GM19240 (cell line): ENCODE measurements around the gene ZNF189.

ENCODE experiments used
- DNase-seq: peaks from one replicate; pipeline ENCODE4 v3.0.0; 2011; ENCODE audit warnings: low spot score; ENCODE audit not compliant: insufficient read length

The ZNF189 gene

DNA sequence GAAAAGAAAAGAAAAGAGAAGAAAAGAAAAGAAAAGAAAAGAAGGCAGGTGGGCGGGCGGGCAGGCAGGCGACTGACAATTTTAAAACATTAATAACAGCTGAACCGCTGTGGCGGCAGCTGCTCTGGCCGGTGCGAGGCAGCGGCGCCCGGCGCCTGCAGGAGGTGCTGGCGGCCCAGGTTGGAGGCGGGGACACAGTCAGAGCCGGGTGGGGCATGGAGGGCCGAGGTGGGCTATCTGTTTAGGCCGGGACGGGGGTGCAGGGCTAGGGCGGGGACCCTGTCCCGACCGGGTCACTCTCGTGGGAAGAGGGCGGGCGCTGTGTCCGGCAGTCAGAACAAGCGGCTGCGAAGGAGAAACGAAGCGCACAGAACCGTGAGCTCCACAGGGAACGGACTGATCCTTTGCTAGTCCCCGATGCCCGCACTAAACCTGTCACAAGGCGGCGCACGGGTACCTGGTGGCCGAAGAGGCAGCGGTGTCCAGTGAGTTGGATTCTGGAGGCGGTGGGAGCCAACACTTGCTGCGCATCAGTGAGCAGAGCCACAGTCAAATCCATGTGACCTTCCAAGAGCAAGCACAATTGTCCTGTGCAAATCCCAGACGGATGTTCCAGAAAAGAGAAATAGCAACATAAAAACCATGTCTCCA, 50.5 kb downstream of the ZNF189 start:
- peak; percentile 47 for DNase-seq

DNA sequence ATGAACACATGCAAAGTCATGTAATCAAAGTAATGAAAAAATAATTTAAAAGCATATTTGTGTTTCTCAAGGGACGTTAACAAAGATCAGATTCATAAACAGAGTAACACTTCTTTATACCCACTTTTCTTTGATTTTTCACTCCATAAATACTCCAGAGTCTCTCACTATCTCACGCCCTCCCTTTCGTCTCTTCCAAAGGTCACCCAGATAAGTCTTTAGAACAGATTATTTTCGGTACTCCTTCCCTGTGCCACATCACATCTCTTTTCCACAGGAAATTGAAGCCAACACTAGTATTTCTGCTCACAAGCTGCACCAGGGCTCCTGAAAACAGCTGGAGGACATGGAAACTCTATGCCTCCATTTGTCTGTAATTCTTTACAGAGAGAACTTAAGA, 52.3 kb downstream of the ZNF189 start:
- DNase-seq = no peak

DNA sequence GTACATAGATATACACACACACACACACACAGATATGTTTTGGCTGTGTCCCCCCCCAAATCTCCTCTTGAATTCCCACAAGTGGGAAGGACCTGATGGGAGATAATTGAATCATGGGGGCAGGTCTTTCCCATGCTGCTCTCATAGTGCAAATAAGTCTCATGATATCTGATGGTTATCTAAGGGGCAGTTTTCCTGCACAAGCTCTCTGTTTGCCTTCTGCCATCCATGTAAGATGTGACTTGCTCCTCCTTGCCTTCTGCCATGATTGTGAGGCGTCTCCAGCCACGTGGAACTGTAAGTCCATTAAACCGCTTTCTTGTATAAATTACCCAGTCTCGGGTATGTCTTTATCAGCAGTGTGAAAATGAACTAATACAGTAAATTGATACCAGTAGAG, 52.8 kb downstream of the ZNF189 start:
- DNase-seq = no peak

DNA sequence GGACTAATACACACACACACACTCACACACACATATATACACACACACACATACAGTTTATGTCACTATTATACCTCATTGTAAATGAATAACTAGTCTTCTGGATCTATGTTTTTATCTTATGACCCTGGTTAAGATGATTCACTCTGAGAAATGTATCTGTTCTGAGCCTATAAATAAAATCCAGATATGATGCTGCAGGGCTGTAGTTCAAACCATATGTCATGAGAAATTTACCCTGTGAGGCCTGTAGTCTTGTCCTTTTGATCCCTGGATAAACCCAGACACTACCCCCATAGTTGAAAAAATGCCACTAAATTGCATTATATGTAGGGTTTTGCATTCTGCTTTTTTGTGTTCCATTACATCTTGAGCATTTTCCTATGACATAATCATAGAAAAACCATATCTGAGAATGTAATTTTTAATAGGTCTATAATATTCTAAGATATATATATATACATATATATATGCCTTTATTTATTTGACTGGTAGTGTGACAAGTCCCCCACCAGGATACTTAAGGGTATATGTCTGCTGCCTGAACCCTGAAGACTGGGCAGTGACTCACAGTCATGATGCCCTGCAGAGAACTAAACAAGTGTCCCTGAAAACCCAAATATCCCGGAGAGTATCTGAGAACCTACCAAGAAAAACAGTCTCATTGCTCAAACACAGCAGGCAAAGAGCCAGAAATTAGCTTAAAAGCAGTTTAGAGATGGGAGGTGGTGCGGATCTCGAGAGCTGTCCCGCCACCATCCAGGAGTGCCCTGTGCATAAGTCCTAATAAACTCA, 55.3 kb downstream of the ZNF189 start:
- no peak for DNase-seq

DNA sequence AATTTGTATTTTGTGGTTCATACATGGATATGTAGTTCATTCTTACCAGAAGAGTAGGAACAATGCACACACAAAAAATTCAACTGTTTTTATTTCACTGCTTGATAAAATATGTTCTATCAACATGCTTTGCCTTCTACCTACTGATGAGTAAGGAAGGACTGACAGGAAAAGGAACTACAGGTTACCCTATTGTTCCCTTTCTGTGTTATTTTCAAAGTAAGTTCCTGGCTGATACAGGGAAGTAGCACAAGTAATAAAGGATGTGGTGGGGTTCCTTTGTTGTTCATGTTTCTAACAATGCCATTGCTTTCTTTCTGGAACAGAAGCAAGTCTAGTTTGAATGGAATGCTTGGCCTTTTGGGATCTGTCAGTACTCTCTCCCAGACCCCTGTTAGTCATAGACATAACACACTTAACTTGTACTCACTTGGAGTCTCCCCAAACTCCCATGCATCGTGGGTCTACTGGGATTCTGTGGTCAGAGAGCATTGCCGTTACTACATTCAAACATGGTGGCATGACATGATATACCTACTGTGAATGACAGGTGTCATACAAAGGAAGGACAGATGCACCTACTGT, 57.1 kb downstream of the ZNF189 start:
- no peak for DNase-seq

DNA sequence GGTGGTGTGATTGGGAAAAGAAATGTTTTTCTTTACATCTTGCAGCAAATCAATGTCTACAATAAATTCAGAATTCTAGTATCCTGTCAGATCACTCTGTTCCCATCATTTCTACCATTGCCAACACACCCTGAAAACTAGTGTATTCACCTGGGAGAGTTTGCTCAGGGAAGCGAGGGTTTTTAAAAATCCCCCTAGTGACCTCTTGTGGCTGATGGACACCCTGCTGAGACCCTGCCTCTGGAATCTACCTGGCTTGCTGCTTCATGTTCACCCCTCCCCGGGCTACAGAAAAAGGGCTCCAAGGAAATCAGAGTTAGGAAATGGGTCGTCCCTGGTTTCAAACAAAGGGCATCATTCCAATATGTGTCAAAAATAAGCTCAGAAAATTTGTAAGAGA, 58.4 kb downstream of the ZNF189 start:
- no peak for DNase-seq

DNA sequence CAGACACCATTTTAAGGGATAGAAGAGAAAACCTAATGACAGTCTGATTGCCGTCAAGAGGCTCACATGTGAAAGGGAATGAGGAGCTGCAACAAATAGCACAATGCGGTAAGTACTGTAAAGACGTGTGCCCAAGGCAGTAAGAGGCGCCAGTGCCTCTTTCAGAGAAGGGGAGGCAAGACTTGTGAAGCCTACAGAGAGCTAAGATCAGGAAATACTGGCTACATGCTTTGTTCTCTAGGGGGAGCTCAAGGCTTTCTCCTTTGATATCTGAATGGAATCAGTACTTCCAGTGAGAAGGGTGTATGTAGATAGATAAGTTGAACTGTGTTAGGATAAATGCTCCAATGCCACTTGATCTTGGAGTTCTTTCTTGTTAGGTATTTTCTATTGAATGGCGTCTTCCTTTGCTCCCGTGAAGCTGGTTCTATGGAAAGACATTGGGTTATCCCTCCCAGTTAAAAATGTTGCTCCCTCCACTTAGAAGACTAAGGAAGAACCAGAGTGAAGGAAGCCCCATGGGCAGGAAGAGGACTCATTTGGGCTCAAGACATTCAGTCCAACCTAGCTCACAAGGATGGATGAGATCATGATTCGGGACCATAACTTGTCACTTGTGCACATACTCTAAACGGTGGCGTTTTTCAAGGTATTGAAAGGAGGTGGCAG, 60.4 kb downstream of the ZNF189 start:
- no peak for DNase-seq
